ENCODE measurements around the gene KIF21B.

KIF21B gene

DNA sequence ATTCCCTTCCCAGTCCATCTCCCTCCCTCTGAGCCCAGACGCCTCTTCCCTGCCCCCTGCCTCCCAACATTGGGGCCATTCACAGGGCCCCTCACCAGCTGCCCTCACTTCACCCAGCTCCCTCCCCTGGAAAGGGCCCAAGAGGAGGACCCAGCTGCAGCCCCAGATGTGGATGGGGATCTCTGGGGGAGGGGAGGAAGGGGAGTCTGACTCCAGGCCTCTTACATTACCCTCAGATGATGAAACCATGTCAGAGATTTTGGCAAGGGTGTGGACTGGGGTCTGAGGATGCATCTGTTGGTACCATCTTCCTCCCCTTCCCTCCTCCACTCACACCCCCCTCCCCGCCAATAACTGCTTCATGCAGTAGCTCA lies 1.1 kb upstream of the KIF21B start:
- CTCF ChIA-PET, result interaction anchor here (0.6 to 3.7 kb wide), 7 partner anchors 8 to 466 kb away, joined by 3 to 27 read pairs (median 5); no protein-coding TSS in a partner anchor
- no peak overlapping the region for H3K27ac ChIP-seq
- no peak for DNase-seq (ENCODE audit: low spot score)
- POLR2A ChIA-PET (ENCODE audit: low non-redundant PET), result interaction anchor here (0.5 kb wide), 1 partner anchor 376 kb away, joined by 3 read pairs; no protein-coding TSS in a partner anchor
- TF ChIP-seq, protein P1, sequence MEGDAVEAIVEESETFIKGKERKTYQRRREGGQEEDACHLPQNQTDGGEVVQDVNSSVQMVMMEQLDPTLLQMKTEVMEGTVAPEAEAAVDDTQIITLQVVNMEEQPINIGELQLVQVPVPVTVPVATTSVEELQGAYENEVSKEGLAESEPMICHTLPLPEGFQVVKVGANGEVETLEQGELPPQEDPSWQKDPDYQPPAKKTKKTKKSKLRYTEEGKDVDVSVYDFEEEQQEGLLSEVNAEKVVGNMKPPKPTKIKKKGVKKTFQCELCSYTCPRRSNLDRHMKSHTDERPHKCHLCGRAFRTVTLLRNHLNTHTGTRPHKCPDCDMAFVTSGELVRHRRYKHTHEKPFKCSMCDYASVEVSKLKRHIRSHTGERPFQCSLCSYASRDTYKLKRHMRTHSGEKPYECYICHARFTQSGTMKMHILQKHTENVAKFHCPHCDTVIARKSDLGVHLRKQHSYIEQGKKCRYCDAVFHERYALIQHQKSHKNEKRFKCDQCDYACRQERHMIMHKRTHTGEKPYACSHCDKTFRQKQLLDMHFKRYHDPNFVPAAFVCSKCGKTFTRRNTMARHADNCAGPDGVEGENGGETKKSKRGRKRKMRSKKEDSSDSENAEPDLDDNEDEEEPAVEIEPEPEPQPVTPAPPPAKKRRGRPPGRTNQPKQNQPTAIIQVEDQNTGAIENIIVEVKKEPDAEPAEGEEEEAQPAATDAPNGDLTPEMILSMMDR (conservative IDR thresholded peaks at IDR 0.05; ENCODE audit: low read depth), result no peak

DNA sequence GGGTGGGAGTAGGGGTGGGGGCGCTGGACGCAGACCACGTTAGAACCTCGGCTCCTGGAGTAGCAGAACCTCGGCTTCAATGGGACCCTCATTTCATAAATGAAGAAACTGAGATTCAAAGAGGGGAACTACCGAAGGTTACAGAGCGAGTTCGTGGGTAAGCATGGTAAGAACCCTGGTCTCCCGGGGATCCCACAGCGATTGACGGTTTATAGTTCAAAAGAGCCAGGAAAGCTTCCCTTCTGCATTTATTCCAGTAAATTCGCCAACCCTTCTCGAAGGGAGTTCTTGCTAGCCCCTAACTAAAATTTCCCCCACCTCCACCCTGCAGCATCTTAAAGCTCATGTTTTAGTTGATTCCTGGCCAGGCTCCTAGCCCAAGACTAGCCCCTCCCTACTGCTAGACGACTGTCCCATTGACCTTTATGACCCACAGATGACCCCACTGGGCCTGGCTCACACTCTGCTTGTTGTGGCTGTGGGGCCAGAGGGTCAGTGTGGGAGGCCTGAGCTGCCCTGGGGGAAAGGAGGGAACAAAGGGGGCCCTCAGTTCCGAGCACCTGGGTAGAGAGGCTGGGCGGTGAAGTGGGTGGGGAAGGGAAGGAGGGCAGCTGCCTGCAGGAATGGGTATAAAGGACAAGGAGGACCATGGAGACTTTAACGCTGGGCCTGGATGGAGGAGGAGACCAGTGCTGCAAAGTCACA lies 558 bp upstream of the KIF21B start:
- H3K27ac ChIP-seq, result no peak overlapping the region
- TF ChIP-seq, protein P1 (conservative IDR thresholded peaks at IDR 0.05; ENCODE audit: low read depth), result no peak
- ChIA-PET POLR2A (ENCODE audit: low non-redundant PET) (interaction anchor here (0.5 kb wide), 1 partner anchor 376 kb away, joined by 3 read pairs; no protein-coding TSS in a partner anchor), CTCF (interaction anchor here (0.6 to 3.7 kb wide), 9 partner anchors 17 to 322 kb away, joined by 3 to 27 read pairs (median 4); no protein-coding TSS in a partner anchor)
- DNase-seq (ENCODE audit: low spot score), result no peak

DNA sequence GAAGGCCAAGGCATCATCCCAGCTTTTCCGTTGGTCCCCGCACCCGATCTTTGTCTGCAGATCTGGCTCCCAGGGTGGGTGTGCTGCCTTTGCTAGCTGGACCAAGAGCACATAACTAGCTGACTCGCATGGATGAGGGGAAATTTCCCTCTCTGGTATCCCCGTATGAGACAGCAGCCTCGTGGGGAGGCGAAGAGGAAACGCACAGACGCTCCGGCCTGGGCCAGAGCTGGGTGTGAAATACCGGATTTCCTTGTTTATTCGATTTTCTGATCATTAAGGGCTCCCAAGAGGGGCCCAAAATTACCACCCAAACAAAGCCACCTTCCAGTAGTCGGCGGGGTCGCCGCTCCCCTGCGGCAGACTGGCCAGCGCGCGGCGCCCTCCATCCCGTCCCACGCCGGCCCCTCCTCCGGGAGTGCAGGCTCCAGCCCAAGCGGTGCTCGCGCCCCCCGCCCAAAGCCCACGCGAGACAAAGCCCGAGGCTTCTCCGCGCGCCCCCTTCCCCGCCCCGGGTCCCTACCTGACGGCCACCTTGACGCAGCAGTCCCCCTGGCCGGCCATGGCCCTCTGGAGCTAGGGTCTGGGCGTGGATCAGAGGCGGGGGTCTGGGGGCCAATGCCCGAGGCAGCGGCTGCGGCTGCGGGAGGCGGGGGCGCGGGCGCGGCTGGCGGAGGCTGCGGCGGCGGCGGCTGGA lies 546 bp downstream of the KIF21B start:
- TF ChIP-seq, protein P1 (conservative IDR thresholded peaks at IDR 0.05; ENCODE audit: low read depth), result no peak
- CTCF ChIA-PET, result interaction anchor here (0.6 to 3.7 kb wide), 7 partner anchors 16 to 148 kb away, joined by 3 to 24 read pairs (median 4); no protein-coding TSS in a partner anchor
- H3K27ac ChIP-seq, result no peak overlapping the region
- no peak for DNase-seq (ENCODE audit: low spot score)
- POLR2A ChIA-PET (ENCODE audit: low non-redundant PET), result no interaction called here

DNA sequence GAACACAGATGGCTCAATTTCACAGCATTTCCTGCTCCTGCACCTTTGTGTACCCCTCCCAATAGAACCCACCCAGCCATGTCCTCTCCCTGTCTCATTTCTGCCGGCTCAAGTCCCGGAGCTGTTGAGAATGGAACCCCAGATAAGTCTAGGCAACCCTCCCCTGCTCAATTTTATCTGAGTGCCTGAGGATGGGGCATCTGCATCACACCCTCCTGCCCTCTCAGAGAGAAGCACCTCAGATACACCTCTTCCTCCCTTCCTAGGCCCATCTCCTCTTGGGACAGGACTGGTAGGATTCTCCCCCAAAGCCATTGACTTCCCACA lies 1.1 kb downstream of the KIF21B start:
- ChIA-PET POLR2A (ENCODE audit: low non-redundant PET) (no interaction called here), CTCF (interaction anchor here (0.6 to 3.7 kb wide), 3 partner anchors 17 to 50 kb away, joined by 3 to 24 read pairs (median 4); no protein-coding TSS in a partner anchor)
- H3K27ac ChIP-seq, result no peak overlapping the region
- DNase-seq (ENCODE audit: low spot score), result no peak
- TF ChIP-seq, protein P1 (conservative IDR thresholded peaks at IDR 0.05; ENCODE audit: low read depth), result no peak

DNA sequence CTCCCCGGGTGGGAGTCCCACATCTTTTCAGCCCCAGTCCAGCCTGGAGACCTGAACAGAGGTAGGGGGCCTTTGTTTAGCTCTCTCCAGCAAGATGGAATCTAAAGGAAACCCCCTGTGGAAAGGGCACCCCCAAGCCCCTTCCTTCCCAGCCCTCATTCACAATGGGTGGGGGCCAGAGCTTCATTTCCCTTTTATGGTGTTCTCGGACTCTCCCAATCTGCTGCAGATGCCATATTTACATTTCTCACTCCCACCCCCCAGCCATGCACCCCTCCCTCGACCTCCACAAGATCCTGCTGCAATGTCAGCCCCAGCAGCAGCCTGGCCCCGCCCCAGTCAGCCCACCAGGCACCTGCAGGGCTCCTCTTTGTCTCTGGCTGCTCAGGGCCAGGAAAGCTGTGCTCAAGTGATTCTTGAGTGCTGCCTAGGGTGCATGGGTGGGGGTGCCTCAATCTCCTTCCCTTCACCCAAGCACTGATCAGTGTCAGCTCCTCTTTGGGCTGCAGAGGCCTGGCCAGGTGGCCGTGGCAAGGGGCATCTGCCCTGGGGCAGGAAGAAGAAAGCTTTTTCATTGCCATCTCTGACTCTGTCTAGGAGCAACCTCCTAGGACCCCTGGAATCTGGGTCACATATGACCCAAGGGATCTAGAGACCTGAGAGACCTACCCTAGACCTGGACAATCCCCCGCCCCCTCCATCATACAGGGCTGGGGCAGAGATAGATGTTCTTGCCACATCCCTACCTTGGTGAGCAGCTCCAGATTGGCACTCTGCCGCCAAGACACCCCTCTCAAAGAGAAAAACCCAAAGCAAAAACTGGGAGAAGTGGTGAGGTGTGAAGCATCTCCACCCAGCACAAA lies 1.7 kb downstream of the KIF21B start:
- DNase-seq (ENCODE audit: low spot score), result no peak
- CTCF ChIA-PET, result interaction anchor here (0.6 to 3.7 kb wide), 4 partner anchors 17 to 97 kb away, joined by 3 to 24 read pairs (median 4); no protein-coding TSS in a partner anchor

More for the DNA sequence above, 1.7 kb downstream of the KIF21B start:
- POLR2A ChIA-PET (ENCODE audit: low non-redundant PET), result interaction anchor here (0.6 kb wide), 2 partner anchors 59 to 127 kb away, joined by 4 to 5 read pairs; no protein-coding TSS in a partner anchor
- no peak overlapping the region for H3K27ac ChIP-seq
- TF ChIP-seq, protein P1 (conservative IDR thresholded peaks at IDR 0.05; ENCODE audit: low read depth), result no peak

All from RWPE1 (cell line).